Measurements from ENCODE around the gene PGAP1. TPM values are rescaled to one million over a fixed set of nuclear protein-coding genes. Genes with fewer than 3 reads are reported as not detected.

The PGAP1 gene
- total and polyA plus RNA-seq, 10 of the 15 experiments (the other 5 are each of a cell fraction or from before 2014, with no cell fraction given), result 0.75 to 4.7 (median 3.0) TPM

DNA sequence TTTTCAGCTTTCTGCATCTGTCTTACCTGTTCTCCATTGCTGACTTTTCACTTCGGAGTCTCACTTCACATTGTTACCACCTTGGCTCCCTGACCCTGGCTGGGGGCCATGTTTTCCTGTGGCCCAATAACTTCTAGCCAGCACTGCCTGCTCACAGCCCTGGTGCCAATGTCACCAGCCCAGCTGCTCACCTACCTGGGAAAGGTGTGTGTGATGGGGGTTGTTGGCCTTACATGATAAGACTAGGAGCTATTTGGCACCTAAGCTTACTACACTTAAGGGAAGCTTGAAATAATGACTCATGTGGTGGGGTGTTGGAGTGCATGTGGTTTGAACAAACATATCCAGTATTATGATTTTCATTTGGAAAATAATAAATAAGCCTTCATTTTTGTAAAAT is 37.5 kb upstream of the PGAP1 start:
- intact Hi-C loops (cut with micrococcal nuclease; ENCODE audit: unreplicated experiment), result no loop called here
- POLR2A ChIA-PET, result no interaction called here

More for the DNA sequence above, 37.5 kb upstream of the PGAP1 start:
- H3K4me1 ChIP-seq (ENCODE audit: control insufficient read depth, insufficient read depth, low read length), result peaks cover 3% of the 10 kb centered on the region; the same call in 1 of the 2 replicates
- no TSS peak for BruUV-seq (replicated peaks)
- WGBS (ENCODE audit: insufficient coverage, insufficient replicate concordance, low lambda C conversion rate, missing lambda C conversion rate), result 88% methylated on average over 1 of the region's 1 CpG
- no peaks in the 10 kb centered on the region for H4K20me1 ChIP-seq (ENCODE audit: control insufficient read depth, insufficient read depth)
- ChIA-PET CTCF (interaction anchor here (0.6 to 0.7 kb wide), 2 partner anchors 25 to 627 kb away, joined by 3 read pairs; no protein-coding TSS in a partner anchor), SMC1A (ENCODE audit: uncharacterized antibody, unreplicated experiment) (interaction anchor here (1.0 to 1.3 kb wide), 2 partner anchors 17 to 36 kb away, joined by 3 read pairs; no protein-coding TSS in a partner anchor), RAD21 (ENCODE audit: unreplicated experiment) (no interaction called here)
- H3K9ac ChIP-seq (ENCODE audit: control insufficient read depth, insufficient read depth, low read length), result no peak overlapping the region
- FAIRE-seq (no peak), ATAC-seq (no peak), DNase-seq (ENCODE audit: low read depth, low spot score) (no peak)
- in situ Hi-C loops (cut with MboI), result no loop called here
- H3K4me3 ChIP-seq, result no peak overlapping the region
- no peak overlapping the region for H3K27ac ChIP-seq (ENCODE audit: control insufficient read depth, insufficient read depth)
- no peaks in the 10 kb centered on the region for H3K36me3 ChIP-seq (ENCODE audit: control insufficient read depth in 2 of 2, insufficient read depth in 2 of 2, low read length in 1 of 2)
- H3K9me3 ChIP-seq (replicated peaks; ENCODE audit: control insufficient read depth, insufficient read depth, low read length), result no peaks in the 10 kb centered on the region; the same call in 2 of the 3 replicates
- no peaks in the 10 kb centered on the region for H3K79me2 ChIP-seq (ENCODE audit: control insufficient read depth, insufficient read depth, low read length)
- TF ChIP-seq EZH2 (IDR thresholded peaks at IDR 0.05; ENCODE audit: borderline replicate concordance, control insufficient read depth, low read depth, low read length), result no peak
- no peak for TF ChIP-seq SMAD5 (IDR thresholded peaks at IDR 0.05; ENCODE audit: low read depth)
- TF ChIP-seq, protein P1, sequence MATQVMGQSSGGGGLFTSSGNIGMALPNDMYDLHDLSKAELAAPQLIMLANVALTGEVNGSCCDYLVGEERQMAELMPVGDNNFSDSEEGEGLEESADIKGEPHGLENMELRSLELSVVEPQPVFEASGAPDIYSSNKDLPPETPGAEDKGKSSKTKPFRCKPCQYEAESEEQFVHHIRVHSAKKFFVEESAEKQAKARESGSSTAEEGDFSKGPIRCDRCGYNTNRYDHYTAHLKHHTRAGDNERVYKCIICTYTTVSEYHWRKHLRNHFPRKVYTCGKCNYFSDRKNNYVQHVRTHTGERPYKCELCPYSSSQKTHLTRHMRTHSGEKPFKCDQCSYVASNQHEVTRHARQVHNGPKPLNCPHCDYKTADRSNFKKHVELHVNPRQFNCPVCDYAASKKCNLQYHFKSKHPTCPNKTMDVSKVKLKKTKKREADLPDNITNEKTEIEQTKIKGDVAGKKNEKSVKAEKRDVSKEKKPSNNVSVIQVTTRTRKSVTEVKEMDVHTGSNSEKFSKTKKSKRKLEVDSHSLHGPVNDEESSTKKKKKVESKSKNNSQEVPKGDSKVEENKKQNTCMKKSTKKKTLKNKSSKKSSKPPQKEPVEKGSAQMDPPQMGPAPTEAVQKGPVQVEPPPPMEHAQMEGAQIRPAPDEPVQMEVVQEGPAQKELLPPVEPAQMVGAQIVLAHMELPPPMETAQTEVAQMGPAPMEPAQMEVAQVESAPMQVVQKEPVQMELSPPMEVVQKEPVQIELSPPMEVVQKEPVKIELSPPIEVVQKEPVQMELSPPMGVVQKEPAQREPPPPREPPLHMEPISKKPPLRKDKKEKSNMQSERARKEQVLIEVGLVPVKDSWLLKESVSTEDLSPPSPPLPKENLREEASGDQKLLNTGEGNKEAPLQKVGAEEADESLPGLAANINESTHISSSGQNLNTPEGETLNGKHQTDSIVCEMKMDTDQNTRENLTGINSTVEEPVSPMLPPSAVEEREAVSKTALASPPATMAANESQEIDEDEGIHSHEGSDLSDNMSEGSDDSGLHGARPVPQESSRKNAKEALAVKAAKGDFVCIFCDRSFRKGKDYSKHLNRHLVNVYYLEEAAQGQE (IDR thresholded peaks at IDR 0.05; ENCODE audit: low read depth, low read length), result no peak
- TF ChIP-seq NBN (IDR thresholded peaks at IDR 0.05), result no peak
- no peak for TF ChIP-seq ASH2L (IDR thresholded peaks at IDR 0.05; ENCODE audit: borderline replicate concordance, low read depth)
- TF ChIP-seq IKZF1 (conservative IDR thresholded peaks at IDR 0.05), result no peak
- no peak for TF ChIP-seq TAF1 (IDR thresholded peaks at IDR 0.05; ENCODE audit: borderline replicate concordance, low read depth, low read length)
- H3K4me2 ChIP-seq (ENCODE audit: control insufficient read depth, insufficient read depth), result no peak overlapping the region
- no peaks in the 10 kb centered on the region for H3K27me3 ChIP-seq (replicated peaks in 1 of 2; ENCODE audit: control insufficient read depth in 2 of 2, insufficient read depth in 2 of 2, low read length in 1 of 2)
- H2AFZ ChIP-seq (ENCODE audit: control insufficient read depth, low read depth, low read length), result no peak overlapping the region

Data from GM12878 (cell line).